T-helper 1 cell (primary cell): ENCODE results near the gene FMO3.

Experiments used
- DNase-seq, 5 donors: peaks; one replicate each; pipeline ENCODE4 v3.0.0-alpha.2; 2012 to 2020

FMO3 gene

GRCh38 chr1:171117085-171117484 is 26.4 kb downstream of the FMO3 start:
- no peak for DNase-seq

DNA sequence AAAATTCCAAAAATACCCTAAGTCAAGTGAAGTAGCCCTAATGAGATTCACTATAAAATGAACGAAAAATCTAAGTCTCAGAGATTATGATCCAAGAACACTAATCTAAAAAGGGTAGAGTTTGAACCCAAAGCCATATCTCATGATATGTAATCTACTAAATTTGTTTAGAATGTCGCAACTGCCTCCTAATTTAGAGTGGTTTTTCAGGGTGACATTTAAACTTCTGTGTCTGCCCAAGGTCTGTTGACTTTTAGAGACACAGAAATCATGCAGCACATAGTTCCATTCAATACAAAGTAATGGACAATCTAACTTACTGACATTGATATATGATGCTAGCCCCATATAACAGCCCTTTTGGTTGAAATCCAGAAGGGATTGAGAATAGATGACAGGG is 28.9 kb downstream of the FMO3 start:
- no peak for DNase-seq

GRCh38 chr1:171122299-171122698 is 31.6 kb downstream of the FMO3 start:
- no peak for DNase-seq

- DNase-seq: no peak
Observed at GRCh38 chr1:171122893-171123292, 32.2 kb downstream of the FMO3 start.

- no peak for DNase-seq
Observed at GRCh38 chr1:171126504-171126903, 35.8 kb downstream of the FMO3 start.

GRCh38 chr1:171127099-171127498 is 36.4 kb downstream of the FMO3 start:
- DNase-seq: no peak

DNA sequence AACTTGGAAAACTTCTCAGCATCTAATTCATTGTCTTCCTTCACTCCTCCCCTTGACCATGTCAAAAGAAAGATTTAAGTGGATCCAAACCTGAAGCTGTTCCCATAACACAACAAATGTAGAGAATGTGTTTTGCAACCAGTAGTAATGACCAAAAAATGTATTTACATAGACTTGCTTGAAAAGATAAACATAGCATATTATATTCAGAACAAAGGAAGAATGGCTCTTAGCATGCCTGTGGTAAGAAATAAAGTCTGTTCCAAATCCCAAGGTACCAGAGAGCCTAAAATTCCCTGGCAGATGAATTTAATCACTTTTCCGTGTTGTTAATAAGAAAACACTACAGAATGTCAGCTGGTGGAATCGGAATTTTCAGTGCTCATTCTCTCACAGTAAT is 36.8 kb downstream of the FMO3 start:
- DNase-seq: no peak

GRCh38 chr1:171128463-171128862 is 37.8 kb downstream of the FMO3 start:
- no peak for DNase-seq

DNA sequence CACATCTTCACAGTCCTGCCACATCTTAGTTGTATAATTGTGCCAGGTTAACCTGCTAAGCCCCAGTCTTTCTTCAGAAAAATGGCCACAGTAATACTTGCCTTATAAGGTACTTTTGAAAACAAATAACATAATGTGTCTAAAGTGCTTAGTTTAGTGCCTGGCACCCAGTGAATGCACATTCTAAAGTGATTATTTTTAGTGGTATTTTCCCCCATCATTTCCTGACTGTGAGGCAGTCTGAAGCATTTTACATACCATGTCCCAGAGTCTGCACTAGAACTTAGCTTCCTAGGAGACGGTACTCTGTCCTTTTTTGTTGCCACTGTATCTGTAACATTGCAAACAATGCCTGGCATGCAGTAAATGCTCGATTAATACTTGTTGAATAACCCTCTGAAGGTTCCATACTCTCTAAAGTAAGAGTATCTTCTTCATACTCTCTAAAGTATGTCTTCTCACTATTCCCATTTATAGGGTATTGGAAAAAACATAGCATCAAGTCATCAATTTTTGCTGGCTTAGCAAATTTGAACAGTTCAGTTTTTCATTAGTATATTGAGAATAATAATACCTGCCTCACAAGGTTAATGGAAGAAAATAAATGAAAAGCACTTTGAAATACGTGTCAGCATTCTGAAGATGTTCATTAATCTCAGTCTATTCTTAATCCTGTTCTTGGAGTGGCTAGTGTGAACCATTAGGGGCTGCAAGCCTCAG is 43.7 kb downstream of the FMO3 start:
- DNase-seq: no peak

- DNase-seq: no peak
Observed at GRCh38 chr1:171137580-171137979, 46.9 kb downstream of the FMO3 start.

- no peak for DNase-seq
Observed at GRCh38 chr1:171138980-171139379, 48.3 kb downstream of the FMO3 start.

DNA sequence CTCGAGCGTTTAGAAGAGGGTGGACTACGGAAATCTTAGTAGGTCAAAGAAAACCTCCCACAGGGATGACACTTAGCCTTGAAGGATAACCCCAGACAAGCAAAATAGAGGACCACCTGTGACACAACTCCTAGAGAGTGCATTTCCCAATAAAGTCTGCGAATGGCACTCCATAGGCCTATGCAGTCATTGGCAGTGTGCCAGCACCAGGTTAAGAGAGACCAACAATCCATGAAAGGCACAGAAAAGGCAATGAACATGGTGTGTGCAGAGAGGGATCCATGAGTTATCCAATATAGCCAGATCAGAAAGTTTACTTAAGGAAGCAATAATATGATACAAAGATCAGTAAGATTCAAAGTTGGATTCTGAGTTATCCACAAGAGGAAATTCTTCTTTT is 49.2 kb downstream of the FMO3 start:
- no peak for DNase-seq

DNA sequence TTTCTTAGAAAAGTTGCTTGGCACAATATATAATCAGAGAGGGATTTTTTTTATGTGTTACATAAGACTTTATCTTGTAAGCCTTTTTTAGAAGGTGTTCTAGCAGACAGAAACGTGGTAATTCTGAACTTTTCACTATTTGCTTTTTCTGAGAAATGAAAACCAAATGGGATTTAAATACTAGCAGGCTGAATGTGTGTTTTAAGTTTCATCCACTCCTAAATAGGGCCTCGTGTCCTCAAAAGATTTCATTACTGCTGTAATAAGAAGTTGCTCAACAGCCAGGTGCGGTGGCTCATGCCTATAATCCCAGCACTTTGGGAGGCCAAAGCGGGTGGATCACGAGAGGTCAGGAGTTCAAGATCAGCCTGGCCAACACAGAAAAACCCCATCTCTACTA is 49.7 kb downstream of the FMO3 start:
- DNase-seq: no peak

DNA sequence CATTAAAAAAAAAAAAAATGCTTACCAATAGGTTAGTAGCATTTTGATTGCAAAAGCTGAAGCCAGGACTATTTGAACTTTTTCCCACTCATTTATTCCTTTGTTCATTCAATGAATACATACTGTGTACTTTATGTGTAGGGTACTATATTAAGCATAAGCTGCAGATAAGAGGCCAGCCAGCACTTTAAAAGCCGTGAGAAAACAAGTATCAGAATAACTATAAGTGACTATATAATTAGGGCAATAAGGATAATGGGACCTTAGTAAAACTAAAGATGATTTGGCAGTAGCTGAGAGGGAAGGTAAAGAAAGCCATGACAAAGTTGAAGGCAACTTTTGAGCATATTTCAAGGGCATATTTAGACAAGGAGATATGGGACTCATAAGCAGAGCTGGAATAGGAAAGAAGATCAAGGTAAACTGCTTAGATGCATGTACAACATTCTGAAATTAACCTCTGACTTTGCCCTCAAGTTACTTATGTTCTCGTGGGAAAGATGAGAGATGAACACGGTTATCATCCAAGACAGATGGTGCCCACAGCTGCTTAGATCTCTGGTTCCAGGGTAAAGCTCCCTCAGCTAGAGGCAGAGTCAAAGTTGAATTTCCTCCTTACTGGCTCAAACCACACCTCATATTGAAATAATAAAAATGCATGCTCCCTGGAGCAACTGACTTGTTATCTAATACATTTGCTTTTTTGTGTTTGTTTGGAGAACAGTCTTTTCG is 50.4 kb downstream of the FMO3 start:
- DNase-seq: no peak

- DNase-seq: no peak
Observed at GRCh38 chr1:171141688-171142415, 51.1 kb downstream of the FMO3 start.

- DNase-seq: no peak
Observed at GRCh38 chr1:171142416-171143385, 52.0 kb downstream of the FMO3 start.

DNA sequence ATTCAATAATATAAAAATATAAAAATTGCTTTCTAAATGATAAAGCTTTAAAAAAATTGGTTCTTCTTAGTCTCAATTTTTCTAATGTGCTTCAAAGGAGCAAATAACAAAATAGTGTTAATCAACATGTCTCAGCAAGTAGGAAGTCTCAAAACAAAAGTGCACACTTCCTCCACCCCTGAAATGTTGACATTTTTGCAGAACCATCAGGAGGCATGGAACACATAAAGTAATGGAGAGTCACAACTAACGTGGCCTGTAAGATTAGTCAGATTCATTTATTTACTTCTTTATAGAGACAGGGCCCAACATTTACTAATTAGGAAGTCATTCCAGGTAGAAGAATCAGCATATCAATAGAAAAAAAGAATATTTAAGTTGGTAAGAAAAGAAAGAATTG is 59.5 kb downstream of the FMO3 start:
- DNase-seq: no peak

- DNase-seq: no peak
Observed at GRCh38 chr1:171152549-171152948, 61.8 kb downstream of the FMO3 start.

- DNase-seq: no peak
Observed at GRCh38 chr1:171155484-171155883, 64.8 kb downstream of the FMO3 start.

- DNase-seq: no peak
Observed at GRCh38 chr1:171158096-171158495, 67.4 kb downstream of the FMO3 start.

DNA sequence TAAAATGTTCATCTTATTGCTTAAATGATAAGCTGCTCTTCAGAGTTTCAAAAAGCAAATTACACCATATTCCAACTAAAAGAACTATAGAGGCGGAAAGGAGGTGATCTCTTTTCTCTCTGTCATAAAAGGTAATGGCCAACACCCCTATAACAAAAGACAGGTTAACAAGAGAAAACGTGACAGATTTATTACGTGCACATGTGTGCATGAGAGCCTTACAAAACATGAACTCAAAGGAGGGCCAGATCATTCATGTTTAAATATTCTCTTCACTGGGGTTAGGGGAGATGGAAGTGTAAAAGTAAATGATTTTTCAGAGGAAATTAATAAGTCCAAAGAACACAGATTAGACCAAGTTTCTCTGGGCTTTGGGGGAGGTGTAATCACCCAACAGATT is 67.8 kb downstream of the FMO3 start:
- DNase-seq: no peak

DNA sequence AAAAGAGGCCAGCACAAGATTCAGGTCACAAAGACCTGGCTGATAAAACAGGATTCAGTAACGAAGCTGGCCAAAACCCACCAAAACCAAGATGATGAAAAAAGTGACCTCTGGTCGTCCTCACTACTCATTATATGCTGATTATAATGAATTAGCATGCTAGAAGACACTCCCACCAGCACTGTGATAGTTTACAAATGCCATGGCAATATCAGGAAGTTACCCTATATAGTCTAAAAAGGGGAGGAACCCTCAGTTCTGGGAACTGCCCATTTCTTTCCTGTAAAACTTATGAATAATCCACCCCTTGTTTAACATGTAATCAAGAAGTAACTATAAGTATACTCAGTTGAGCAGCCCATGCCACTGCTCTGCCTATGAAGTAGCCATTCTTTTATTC is 68.4 kb downstream of the FMO3 start:
- DNase-seq: no peak

GRCh38 chr1:171160211-171160610 is 69.5 kb downstream of the FMO3 start:
- DNase-seq: no peak
